Mammary epithelial cell (primary cell): ENCODE data around the gene TBL1X.

ENCODE experiments used
- EZH2 ChIP-seq: IDR thresholded peaks from 2 replicates; pipeline ENCODE4 v1.6.1; 2012; ENCODE audit warnings: low read length, inconsistent platforms, borderline replicate concordance
- TF ChIP-seq, protein P1 (sequence below), 2 donors: IDR thresholded peaks in 1 of 2; conservative IDR thresholded peaks in 1 of 2; 2 replicates each; pipeline ENCODE4 v1.5.1; 2011 to 2012; ENCODE audit warnings: inconsistent platforms in 2 of 2, low read length in 2 of 2, mild to moderate bottlenecking in 2 of 2, control low read depth in 1 of 2, low read depth in 1 of 2; ENCODE audit not compliant: insufficient read depth in 1 of 2; ENCODE audit errors: extremely low read depth in 1 of 2

DNA sequence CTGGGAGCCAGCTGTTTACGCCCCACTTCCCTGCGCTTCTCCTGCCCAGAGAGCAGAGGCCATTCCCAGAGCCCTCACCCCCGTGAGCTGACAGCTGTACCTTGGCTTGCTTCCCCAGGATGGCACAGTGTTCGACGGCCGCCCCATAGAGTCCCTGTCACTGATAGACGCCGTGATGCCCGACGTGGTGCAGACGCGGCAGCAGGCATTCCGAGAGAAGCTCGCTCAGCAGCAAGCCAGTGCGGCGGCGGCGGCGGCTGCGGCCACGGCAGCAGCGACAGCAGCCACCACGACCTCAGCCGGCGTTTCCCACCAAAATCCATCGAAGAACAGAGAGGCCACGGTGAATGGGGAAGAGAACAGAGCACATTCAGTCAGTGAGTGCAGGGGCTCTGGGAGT lies 223.0 kb downstream of the TBL1X start:
- TF ChIP-seq, protein P1, sequence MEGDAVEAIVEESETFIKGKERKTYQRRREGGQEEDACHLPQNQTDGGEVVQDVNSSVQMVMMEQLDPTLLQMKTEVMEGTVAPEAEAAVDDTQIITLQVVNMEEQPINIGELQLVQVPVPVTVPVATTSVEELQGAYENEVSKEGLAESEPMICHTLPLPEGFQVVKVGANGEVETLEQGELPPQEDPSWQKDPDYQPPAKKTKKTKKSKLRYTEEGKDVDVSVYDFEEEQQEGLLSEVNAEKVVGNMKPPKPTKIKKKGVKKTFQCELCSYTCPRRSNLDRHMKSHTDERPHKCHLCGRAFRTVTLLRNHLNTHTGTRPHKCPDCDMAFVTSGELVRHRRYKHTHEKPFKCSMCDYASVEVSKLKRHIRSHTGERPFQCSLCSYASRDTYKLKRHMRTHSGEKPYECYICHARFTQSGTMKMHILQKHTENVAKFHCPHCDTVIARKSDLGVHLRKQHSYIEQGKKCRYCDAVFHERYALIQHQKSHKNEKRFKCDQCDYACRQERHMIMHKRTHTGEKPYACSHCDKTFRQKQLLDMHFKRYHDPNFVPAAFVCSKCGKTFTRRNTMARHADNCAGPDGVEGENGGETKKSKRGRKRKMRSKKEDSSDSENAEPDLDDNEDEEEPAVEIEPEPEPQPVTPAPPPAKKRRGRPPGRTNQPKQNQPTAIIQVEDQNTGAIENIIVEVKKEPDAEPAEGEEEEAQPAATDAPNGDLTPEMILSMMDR (conservative IDR thresholded peaks at IDR 0.05 in 1 of 2, IDR thresholded peaks at IDR 0.05 in 1 of 2; ENCODE audit: extremely low read depth in 1 of 2, insufficient read depth in 1 of 2, low read depth in 1 of 2, low read length in 2 of 2): no peak
- TF ChIP-seq EZH2: no peak
